Measurements from ENCODE around the gene LRRC37A.
"Not testable (repeated sequence)": the region's sequence is repeated elsewhere in the genome, so short reads cannot be mapped to it uniquely, and the experiment has no call there.

Gene LRRC37A

GRCh38 chr17:46373418-46373817, 78.5 kb downstream of the LRRC37A start:
- not testable (repeated sequence) for H3K4me3 ChIP-seq (ENCODE audit: low read depth, low read length); H3K4me1 ChIP-seq (ENCODE audit: control insufficient read depth, insufficient read depth, low read length); H3K27me3 ChIP-seq (ENCODE audit: control insufficient read depth, insufficient read depth, low read length); H3K27ac ChIP-seq (ENCODE audit: low read depth, low read length); H3K36me3 ChIP-seq (ENCODE audit: control insufficient read depth, insufficient read depth, low read length); H3K9ac ChIP-seq (ENCODE audit: low read depth, low read length); H3K9me3 ChIP-seq (ENCODE audit: control insufficient read depth, insufficient read depth, low read length)

- H3K36me3 ChIP-seq (ENCODE audit: control insufficient read depth, insufficient read depth, low read length); H3K9me3 ChIP-seq (ENCODE audit: control insufficient read depth, insufficient read depth, low read length); H3K27me3 ChIP-seq (ENCODE audit: control insufficient read depth, insufficient read depth, low read length); H3K9ac ChIP-seq (ENCODE audit: low read depth, low read length); H3K4me1 ChIP-seq (ENCODE audit: control insufficient read depth, insufficient read depth, low read length); H3K4me3 ChIP-seq (ENCODE audit: low read depth, low read length); H3K27ac ChIP-seq (ENCODE audit: low read depth, low read length): not testable (repeated sequence)
These were observed 88.2 kb downstream of the LRRC37A start for GRCh38 chr17:46383118-46383517.

GRCh38 chr17:46385491-46385890, 90.6 kb downstream of the LRRC37A start:
- H3K4me1 ChIP-seq (ENCODE audit: control insufficient read depth, insufficient read depth, low read length); H3K9ac ChIP-seq (ENCODE audit: low read depth, low read length); H3K9me3 ChIP-seq (ENCODE audit: control insufficient read depth, insufficient read depth, low read length); H3K27ac ChIP-seq (ENCODE audit: low read depth, low read length); H3K4me3 ChIP-seq (ENCODE audit: low read depth, low read length); H3K36me3 ChIP-seq (ENCODE audit: control insufficient read depth, insufficient read depth, low read length); H3K27me3 ChIP-seq (ENCODE audit: control insufficient read depth, insufficient read depth, low read length): not testable (repeated sequence)
